ENCODE measurements around the gene IL18.

The IL18 gene

GRCh38 chr11:112114460-112114859, 49.4 kb downstream of the IL18 start:
- Histone ChIP-seq H3K9me2 (replicated peaks; ENCODE audit: insufficient read depth, low read length) (no peaks in the 10 kb centered on the region), H2AFZ (ENCODE audit: low read depth, low read length, severe bottlenecking) (no peak overlapping the region), H3K27me3 (ENCODE audit: low read length) (no peaks in the 10 kb centered on the region), H3F3A (ENCODE audit: insufficient read depth) (no peaks in the 10 kb centered on the region), H3K36me3 (ENCODE audit: low read length) (no peaks in the 10 kb centered on the region), H3K27ac (ENCODE audit: low read depth, low read length) (no peak overlapping the region), H3K79me2 (ENCODE audit: insufficient read depth, low read length) (no peaks in the 10 kb centered on the region), H3K4me2 (ENCODE audit: low read depth, low read length, poor library complexity, severe bottlenecking) (no peak overlapping the region), H4K20me1 (ENCODE audit: low read depth, low read length) (no peaks in the 10 kb centered on the region), H3K4me3 (ENCODE audit: insufficient read depth, low read length, poor library complexity, severe bottlenecking) (no peak overlapping the region), H3K9ac (ENCODE audit: low read length) (no peak overlapping the region), H3K9me3 (ENCODE audit: insufficient read depth, low read length) (no peaks in the 10 kb centered on the region)
- TF ChIP-seq EZH2phosphoT487 (conservative IDR thresholded peaks at IDR 0.05; ENCODE audit: low read length) (no peak), CTCF (IDR thresholded peaks at IDR 0.05; ENCODE audit: insufficient read depth, low read length, poor library complexity, severe bottlenecking) (no peak)

GRCh38 chr11:112113539-112114457, 50.1 kb downstream of the IL18 start:
- H3F3A ChIP-seq (ENCODE audit: insufficient read depth) = no peaks in the 10 kb centered on the region
- H3K36me3 ChIP-seq (ENCODE audit: low read length) = no peaks in the 10 kb centered on the region
- H3K9ac ChIP-seq (ENCODE audit: low read length) = no peak overlapping the region
- H3K27ac ChIP-seq (ENCODE audit: low read depth, low read length) = no peak overlapping the region
- H3K4me3 ChIP-seq (ENCODE audit: insufficient read depth, low read length, poor library complexity, severe bottlenecking) = no peak overlapping the region
- no peaks in the 10 kb centered on the region for H3K27me3 ChIP-seq (ENCODE audit: low read length)
- no peaks in the 10 kb centered on the region for H4K20me1 ChIP-seq (ENCODE audit: low read depth, low read length)
- H3K4me2 ChIP-seq (ENCODE audit: low read depth, low read length, poor library complexity, severe bottlenecking) = peak overlapping the region; percentile 10
- H3K79me2 ChIP-seq (ENCODE audit: insufficient read depth, low read length) = no peaks in the 10 kb centered on the region
- no peak overlapping the region for H2AFZ ChIP-seq (ENCODE audit: low read depth, low read length, severe bottlenecking)
- TF ChIP-seq CTCF (IDR thresholded peaks at IDR 0.05; ENCODE audit: insufficient read depth, low read length, poor library complexity, severe bottlenecking) = peak; percentile 51
- TF ChIP-seq EZH2phosphoT487 (conservative IDR thresholded peaks at IDR 0.05; ENCODE audit: low read length) = no peak
- no peaks in the 10 kb centered on the region for H3K9me2 ChIP-seq (replicated peaks; ENCODE audit: insufficient read depth, low read length)
- no peaks in the 10 kb centered on the region for H3K9me3 ChIP-seq (ENCODE audit: insufficient read depth, low read length)

DNA sequence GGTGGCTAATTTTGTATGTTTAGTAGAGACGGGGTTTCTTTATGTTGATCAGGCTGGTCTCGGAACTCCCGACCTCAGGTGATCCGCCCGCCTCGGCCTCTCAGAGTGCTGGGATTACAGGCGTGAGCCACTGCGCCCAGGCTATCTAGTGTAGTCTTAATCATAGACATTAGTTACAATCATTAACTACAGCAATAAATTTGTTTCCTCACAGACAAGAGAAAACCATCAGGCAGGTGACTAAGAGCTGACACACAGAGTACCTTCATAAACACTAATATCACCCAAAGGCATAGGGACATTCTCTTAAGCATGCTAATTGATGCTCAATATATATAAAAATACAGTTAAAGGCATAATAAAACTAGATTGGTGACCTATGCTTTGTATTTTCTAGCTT, 57.8 kb downstream of the IL18 start:
- no peak overlapping the region for H2AFZ ChIP-seq (ENCODE audit: low read depth, low read length, severe bottlenecking)
- no peak overlapping the region for H3K27ac ChIP-seq (ENCODE audit: low read depth, low read length)
- no peak overlapping the region for H3K9ac ChIP-seq (ENCODE audit: low read length)
- H3K9me3 ChIP-seq (ENCODE audit: insufficient read depth, low read length) = no peaks in the 10 kb centered on the region
- H3K36me3 ChIP-seq (ENCODE audit: low read length) = no peaks in the 10 kb centered on the region
- no peaks in the 10 kb centered on the region for H4K20me1 ChIP-seq (ENCODE audit: low read depth, low read length)
- TF ChIP-seq CTCF (IDR thresholded peaks at IDR 0.05; ENCODE audit: insufficient read depth, low read length, poor library complexity, severe bottlenecking) (no peak), EZH2phosphoT487 (conservative IDR thresholded peaks at IDR 0.05; ENCODE audit: low read length) (no peak)
- no peaks in the 10 kb centered on the region for H3K9me2 ChIP-seq (replicated peaks; ENCODE audit: insufficient read depth, low read length)
- no peaks in the 10 kb centered on the region for H3K79me2 ChIP-seq (ENCODE audit: insufficient read depth, low read length)
- H3K4me3 ChIP-seq (ENCODE audit: insufficient read depth, low read length, poor library complexity, severe bottlenecking) = no peak overlapping the region
- no peaks in the 10 kb centered on the region for H3K27me3 ChIP-seq (ENCODE audit: low read length)
- no peak overlapping the region for H3K4me2 ChIP-seq (ENCODE audit: low read depth, low read length, poor library complexity, severe bottlenecking)
- H3F3A ChIP-seq (ENCODE audit: insufficient read depth) = no peaks in the 10 kb centered on the region
